SHP77 (cell line): Measurements from ENCODE around the gene ZNF681.
"Not testable (repeated sequence)": the region's sequence is repeated elsewhere in the genome, so short reads cannot be mapped to it uniquely, and the experiment has no call there.

Experiments used
- DNase-seq, 2 experiments: peaks; one replicate each; lab custom pipeline; 2025; lab: John Stamatoyannopoulos, UW

Gene ZNF681

DNA sequence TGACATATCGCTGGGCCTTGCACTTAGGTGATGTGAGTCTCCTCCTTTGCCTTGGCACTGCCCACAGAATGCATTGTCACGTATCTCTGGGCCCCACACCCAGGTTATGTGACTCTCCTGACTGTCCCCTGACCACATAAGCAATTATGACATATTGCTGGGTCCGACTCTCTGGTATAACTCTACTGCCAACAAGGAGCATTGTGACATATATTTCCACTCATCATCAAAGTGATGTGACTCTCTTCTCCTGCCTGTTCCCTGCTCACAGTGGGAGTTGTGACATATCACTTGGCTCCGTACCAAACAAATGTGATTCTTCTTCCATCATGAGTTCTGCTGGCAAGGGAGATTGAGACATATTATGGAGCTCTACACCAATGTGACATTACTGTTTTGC is 15.4 kb upstream of the ZNF681 start:
- no peak for DNase-seq

DNA sequence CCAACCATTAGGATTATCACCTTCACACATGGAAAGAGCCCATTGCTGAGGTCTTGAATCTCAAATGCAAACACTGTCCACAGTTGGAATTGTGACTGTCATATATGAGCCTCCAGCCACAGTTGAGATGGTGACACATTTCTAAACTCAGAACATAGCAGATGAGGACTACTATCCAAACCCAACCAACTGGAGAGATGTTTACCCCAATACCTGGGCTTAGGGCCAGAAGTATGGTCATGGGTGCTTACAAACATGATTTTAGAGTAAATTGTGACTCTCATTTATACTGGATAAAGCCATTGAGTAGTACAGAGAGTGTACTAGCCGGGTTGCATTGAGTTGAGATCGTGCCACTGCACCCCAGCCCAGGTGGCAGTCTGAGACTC is 14.0 kb upstream of the ZNF681 start:
- DNase-seq, result no peak

- no peak for DNase-seq
Observed at GRCh38 chr19:23771761-23772674, 13.3 kb upstream of the ZNF681 start.

- no peak for DNase-seq
Observed at GRCh38 chr19:23771316-23771715, 12.6 kb upstream of the ZNF681 start.

DNA sequence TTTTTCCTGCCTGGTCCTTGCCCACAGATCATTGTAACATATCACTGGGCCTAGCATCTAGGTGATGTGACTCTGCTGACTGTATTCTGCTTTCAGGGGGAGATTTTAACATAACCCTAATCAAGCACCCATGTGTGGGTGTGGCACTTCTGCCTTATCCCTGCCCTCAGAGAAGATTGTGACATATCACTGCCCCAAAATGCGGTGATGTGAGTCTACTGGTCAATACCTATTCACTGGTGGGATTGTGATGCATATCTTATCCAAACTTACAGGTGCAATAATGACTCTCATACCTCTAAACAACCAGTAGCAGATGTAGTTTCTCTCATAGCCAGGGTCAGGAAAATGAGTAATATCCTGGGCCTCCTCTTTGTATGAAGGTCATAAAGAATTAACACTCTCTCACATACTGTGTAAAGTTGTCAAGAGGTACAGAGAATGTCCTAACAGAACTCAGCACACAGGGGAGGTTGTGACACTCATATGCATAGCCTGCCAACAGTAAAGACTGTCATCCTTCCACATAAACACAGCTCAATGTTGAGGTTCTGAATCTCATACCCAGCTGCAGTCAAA is 12.1 kb upstream of the ZNF681 start:
- DNase-seq, result no peak

DNA sequence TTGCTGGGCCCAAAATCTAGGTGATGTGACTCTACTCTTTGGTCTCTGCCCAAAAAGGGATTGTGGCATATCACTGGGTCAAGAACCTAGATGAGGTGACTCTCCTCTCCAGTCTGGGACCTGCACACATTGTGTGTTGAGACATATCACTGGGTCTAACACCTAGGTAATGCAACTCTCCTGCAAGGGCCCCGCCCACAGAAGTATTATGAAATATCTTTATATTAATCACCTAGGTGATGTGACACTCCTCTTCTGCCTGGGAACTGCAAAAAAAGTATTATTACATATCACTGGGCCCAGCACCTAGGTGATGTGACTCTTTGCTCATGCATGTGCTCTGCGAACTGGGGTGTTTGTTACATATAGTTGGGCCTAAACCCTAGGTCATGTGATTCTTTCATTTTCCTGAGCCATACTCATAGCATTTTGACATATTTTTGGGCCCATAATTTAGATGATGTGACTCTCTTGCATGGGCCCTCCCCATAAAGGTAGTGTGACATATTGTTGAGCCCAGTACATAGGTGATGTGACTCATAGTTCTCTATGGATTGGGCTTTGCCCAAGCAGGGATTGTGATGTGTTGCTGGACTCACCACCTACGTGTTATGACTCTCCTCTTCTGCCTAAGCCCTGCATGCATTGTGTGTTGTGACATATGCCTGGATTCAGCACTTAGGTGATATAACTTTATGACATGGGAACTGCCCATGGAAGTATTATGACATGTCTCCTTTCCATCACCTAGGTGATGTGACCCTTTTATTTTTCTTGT is 11.2 kb upstream of the ZNF681 start:
- no peak for DNase-seq

DNA sequence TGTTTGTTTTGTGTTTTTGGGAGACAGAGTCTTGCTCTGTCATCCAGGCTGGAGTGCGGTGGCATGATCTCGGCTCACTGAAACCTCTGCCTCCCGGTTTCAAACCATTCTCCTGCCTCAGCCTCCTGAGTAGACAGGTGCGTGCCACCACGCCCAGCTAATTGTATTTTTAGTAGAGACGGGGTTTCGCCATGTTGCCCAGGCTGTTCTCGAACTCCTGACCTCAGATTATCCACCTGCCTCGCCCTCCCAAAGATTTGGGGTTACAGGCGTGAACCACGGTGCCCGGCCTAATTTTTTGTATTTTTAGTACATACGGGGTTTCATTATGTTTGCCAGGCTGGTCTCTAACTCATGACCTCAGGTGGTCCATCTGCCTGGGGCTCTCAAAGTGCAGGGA is 8.3 kb upstream of the ZNF681 start:
- DNase-seq, result no peak

- no peak for DNase-seq
Observed at GRCh38 chr19:23764781-23765180, 6.1 kb upstream of the ZNF681 start.

DNA sequence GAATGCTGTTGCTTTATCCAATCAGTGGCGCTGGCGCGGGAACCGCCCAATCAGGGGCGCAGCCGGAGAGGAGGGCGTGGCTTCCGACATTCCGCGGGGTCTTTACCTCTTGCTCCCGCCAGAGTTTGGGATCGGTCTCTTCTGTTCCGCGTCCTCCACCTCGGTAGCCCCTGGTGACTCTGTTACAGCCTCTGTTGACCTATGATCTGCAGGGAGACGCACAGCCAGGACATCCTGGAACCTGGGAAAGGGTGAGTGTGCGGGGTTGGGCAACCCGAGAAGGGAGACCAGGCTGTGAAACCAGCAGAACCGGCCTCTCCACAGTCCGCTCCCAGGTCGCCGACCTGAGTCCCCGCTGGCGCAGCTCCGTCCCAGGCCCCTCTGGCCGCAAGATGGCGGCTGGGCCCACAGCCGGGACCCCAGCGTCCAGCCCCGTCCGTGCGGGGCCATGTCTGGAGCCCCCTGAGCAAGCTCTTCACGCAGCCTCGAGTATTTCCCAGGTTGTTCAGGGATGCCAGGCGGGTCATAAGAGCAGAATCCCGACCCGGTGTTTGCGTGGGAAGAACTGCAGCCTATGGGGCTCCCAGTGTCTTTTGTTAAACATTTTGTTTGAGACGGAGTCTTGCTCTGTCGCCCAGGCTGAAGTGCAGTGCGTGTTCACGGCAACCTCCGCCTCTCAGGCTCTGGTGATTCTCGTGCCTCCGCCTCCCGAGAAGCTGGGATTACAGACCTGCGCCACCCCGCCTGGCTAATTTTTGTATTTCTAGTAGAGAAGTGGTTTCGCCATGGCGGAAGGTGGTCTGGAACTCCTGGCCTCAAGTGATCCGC is 4.4 kb upstream of the ZNF681 start:
- no peak for DNase-seq

- no peak for DNase-seq
Observed at GRCh38 chr19:23762548-23762883, 3.8 kb upstream of the ZNF681 start.

DNA sequence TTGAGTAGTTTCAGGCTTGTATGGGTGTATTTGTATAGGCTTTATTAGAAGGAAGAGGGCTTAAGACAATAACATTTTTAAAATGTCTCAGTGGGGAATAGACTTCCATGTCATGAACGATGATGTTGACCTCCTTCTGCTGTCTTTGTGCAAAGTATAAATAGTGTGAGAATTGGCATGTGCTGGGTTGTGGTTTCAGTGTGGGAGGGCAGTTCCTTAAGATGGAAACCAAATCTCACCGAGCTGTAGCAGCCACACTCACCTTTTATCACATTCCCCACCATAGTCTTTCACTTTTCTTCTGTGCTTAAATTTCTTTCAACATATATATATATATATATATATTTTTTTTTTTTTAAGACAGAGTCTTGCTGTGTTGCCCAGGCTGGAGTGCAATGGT is 1.6 kb upstream of the ZNF681 start:
- not testable (repeated sequence) for DNase-seq

- DNase-seq, result not testable (repeated sequence)
Observed at GRCh38 chr19:23743633-23744232, 15.0 kb downstream of the ZNF681 start.

DNA sequence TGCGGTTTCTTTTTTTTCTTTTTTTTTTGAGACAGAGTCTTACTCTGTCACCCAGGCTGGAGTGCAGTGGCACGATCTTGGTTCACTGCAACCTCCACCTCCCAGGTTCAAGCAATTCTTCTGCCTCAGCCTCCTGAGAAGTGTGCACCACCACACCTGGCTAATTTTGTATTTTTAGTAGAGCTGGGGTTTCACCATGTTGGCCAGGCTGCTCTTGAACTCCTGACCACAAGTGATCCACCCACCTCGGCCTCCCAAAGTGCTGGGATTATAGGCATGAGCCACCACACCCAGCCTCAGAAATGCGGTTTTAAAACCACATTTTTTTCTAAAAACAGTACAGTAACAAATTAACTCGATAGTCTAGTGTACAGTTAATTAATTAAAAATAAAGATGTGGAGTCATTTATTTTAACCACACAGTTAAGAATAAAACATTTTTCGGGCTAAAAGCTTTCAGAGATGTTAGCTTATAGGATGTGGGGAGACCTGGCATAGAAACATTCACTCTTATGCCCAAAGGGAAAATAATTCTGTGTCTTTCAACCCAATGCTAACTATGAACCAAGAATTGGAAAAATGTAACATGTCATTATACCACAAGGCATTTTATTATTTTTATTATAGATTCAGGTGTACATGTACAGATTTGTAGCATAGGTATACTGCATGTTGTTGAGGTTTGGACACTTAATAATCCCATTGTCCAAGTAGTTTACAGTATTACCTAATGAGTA is 27.8 kb downstream of the ZNF681 start:
- not testable (repeated sequence) for DNase-seq

- not testable (repeated sequence) for DNase-seq
Observed at GRCh38 chr19:23724161-23724560, 34.5 kb downstream of the ZNF681 start.

GRCh38 chr19:23718802-23719201 is 39.9 kb downstream of the ZNF681 start:
- no peak for DNase-seq

GRCh38 chr19:23716792-23717191 is 41.9 kb downstream of the ZNF681 start:
- DNase-seq, result no peak

GRCh38 chr19:23709347-23709746 is 49.3 kb downstream of the ZNF681 start:
- no peak for DNase-seq

GRCh38 chr19:23706657-23707056 is 52.0 kb downstream of the ZNF681 start:
- DNase-seq, result no peak

DNA sequence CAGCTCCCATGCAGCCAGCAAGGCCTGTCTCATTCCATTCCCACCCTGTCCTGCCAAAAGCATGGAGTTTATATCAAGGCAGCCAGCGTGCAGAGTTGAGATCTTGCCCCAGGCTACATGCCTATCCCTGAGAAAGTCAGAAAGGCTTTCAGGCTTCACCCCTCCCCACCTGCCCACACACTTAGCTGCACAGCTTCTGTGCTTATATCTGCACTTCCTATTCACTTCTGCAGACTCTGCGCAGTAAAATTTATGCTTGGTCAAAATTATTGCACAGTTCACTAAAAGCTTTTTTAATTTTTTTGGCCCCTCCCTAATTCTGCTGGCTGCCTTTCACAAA is 59.2 kb downstream of the ZNF681 start:
- DNase-seq, result no peak

DNA sequence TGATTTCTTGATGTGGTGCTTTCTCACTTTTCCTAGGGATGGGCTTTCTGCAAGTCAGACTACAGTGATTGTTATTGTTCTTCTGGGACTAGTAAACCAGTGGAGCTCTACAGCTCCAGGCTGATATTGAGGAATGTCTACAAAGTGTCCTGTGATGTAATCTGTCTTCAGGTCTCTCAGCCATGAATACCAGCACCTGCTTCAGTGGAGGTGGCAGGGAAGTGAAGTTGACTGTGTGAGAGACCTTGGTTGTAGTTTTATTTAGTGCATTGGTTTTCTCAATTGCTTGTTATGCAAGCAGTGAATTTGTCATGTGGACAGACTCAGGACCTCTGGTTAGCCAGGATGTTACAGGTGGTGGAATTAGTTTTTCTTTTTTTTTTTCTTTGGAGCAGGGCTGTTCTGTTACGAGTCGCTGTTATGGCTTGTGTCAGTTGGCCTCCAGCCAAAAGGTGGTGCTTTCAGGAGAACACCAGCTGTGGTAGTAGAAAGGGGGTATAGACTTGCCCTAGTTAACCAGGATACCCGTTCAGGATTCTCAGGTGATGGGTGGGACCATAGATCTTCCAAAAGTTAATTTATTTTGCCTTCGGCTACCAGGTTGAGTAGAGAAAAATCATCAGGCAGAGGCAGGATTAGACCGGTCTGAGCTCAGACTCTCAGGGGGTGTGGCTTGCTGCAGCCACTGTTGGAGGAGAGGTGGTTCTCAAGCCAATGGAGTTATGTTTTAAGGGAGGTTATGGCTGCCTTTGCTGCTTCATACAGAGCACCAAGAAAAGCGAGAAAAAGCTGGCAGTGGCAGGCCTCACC is 59.8 kb downstream of the ZNF681 start:
- DNase-seq, result peak; percentile 73
